C4-2B (cell line): Measurements from ENCODE around the gene FANK1.

Source experiments
- CTCF ChIP-seq: fragments of 450-650 bp; conservative IDR thresholded peaks from 2 replicates; pipeline ENCODE4 v1.5.1; 2017; ENCODE audit warnings: mild to moderate bottlenecking
- ZFX ChIP-seq: fragments of 450-650 bp; IDR thresholded peaks from 2 replicates; pipeline ENCODE4 v1.6.1; 2017

- TF ChIP-seq CTCF (no peak), ZFX (no peak)
Measured at GRCh38 chr10:125911990-125912389, 15.6 kb downstream of the FANK1 start.
